SJCRH30 (cell line): Measurements from ENCODE around the gene ZYG11A. TPM values are rescaled to one million over a fixed set of nuclear protein-coding genes. Genes with fewer than 3 reads are reported as not detected.
"Not testable (repeated sequence)": the region's sequence is repeated elsewhere in the genome, so short reads cannot be mapped to it uniquely, and the experiment has no call there.

Experiments
- DNase-seq, 2 experiments: peaks; one replicate each; pipeline ENCODE4 v3.0.0-alpha.2; 2015 to 2020
- H3K27ac ChIP-seq: fragments of 250-450 bp; sonication (Bioruptor Pico); 2 replicates; pipeline ENCODE4 v1.5.1; 2020; ENCODE audit warnings: mild to moderate bottlenecking, moderate library complexity
- H3K27me3 ChIP-seq: fragments of 250-450 bp; sonication (Bioruptor Pico); 2 replicates; pipeline ENCODE4 v1.5.1; 2020; ENCODE audit warnings: mild to moderate bottlenecking, moderate library complexity
- H3K36me3 ChIP-seq: fragments of 250-450 bp; sonication (Bioruptor Pico); 2 replicates; pipeline ENCODE4 v1.5.1; 2020; ENCODE audit warnings: mild to moderate bottlenecking, moderate library complexity
- H3K4me1 ChIP-seq: fragments of 250-450 bp; sonication (Bioruptor Pico); 2 replicates; pipeline ENCODE4 v1.5.1; 2020; ENCODE audit warnings: mild to moderate bottlenecking, moderate library complexity
- H3K4me3 ChIP-seq: fragments of 250-450 bp; sonication (Bioruptor Pico); 2 replicates; pipeline ENCODE4 v1.5.1; 2020; ENCODE audit warnings: mild to moderate bottlenecking, moderate library complexity
- H3K9me3 ChIP-seq: fragments of 250-450 bp; sonication (Bioruptor Pico); replicated peaks from 2 replicates; pipeline ENCODE4 v1.5.1; 2020; ENCODE audit warnings: mild to moderate bottlenecking, moderate library complexity
- total RNA-seq: library from RNA; depleted of rRNA; stranded (reverse); fragments of >200 nt; shearing (Covaris generic); gene quantifications from 2 replicates; pipeline ENCODE4 v1.2.3, GENCODE V29; 2014; rRNA removed

The ZYG11A gene
- total RNA-seq = 0.03 and 0.22 TPM in 2 replicates

DNA sequence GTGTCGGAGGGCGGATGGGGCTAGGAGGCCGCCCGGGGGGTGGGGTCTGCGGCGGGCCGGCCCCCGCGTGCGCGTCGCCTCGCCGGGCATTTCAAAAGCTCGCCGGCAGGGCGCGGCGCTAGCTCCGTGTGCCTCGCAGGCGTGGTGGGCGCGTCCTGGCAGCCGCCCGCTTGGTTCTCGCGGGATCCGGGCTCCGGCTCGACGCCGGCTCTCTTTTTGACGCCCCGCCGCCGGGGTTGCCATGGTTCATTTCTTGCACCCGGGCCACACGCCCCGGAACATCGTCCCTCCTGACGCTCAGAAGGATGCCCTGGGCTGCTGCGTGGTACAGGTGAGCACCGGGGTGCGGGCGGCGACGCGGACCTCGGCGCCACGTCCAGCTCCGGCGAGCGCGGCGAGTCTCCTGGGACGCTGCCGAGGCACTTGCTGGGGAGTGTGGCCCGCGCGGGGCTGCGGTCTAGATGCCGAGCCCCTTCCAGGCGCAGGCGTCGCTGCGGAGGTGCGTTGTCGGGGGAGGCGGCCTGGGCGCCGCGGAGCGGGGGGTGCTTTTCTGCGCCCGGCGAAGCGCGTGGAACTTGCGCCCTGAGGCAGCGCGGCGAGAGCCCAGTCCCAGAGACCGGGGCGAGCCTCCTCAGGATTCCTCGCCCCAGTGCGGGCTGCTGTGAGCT, at the start of gene ZYG11A:
TSS of gene ZYG11A (plus strand) at position 118 of the 668 bp plus-strand sequence. CDS start at position 242, 124 bp downstream.
- H3K27me3 ChIP-seq = no peaks in the 10 kb centered on the region
- no peaks in the 10 kb centered on the region for H3K9me3 ChIP-seq
- peak in 1 of 2 experiments; percentile 9 for DNase-seq
- no peaks in the 10 kb centered on the region for H3K36me3 ChIP-seq
- H3K27ac ChIP-seq = no peak within 1 kb of the TSS
- no peak within 1 kb of the TSS for H3K4me3 ChIP-seq
- no peaks in the 10 kb centered on the region for H3K4me1 ChIP-seq

DNA sequence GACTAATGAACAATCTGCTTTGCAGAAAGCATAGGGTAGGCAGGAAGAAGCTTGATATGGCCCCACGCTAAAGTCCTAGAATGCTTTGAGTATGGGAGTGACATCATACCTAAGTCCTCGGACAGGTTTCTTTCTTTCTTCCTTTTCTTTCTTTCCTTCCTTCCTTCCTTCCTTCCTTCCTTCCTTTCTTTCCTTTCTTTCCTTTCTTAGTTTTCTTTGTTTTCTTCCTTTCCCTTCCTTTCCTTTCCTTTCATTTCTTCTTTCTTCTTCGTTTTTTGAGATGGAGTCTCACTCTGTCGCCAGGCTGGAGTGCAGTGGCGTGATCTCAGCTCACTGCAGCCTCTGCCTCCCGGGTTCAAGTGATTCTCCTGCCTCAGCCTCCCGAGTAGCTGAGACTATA, 48.8 kb upstream of the ZYG11A start:
- H3K27me3 ChIP-seq, DNase-seq, H3K27ac ChIP-seq, H3K4me1 ChIP-seq, H3K9me3 ChIP-seq, H3K4me3 ChIP-seq: not testable (repeated sequence)
- peaks cover 16% of the 10 kb centered on the region; the same call in 1 of the 2 replicates for H3K36me3 ChIP-seq

DNA sequence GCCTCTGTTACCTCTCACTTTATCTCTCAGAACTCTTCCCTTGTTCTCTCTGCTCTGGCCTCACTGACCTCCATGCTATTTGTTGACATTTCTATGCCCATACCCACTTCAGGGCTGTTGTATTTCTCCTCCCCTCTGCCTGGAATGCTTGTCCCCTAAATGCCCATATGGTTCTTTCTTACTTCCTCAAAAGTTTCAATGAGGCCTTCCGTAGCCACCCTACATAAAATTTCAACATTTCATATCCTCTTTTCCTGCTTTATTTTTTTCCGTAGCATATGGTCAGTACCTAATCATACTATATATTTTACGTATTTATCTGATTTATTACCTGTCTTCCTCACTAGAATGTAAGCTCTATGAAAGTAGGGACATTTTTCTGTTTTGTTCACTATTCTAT, 47.1 kb upstream of the ZYG11A start:
- Histone ChIP-seq H3K4me3 (no peak overlapping the region), H3K36me3 (peaks cover 13% of the 10 kb centered on the region; the same call in 1 of the 2 replicates), H3K9me3 (no peaks in the 10 kb centered on the region), H3K4me1 (no peaks in the 10 kb centered on the region), H3K27ac (no peak overlapping the region), H3K27me3 (no peaks in the 10 kb centered on the region)
- no peak for DNase-seq

GRCh38 chr1:52798331-52798730, 44.2 kb upstream of the ZYG11A start:
- no peak for DNase-seq
- Histone ChIP-seq H3K36me3 (peaks cover 17% of the 10 kb centered on the region; the same call in 1 of the 2 replicates), H3K9me3 (no peaks in the 10 kb centered on the region), H3K27me3 (no peaks in the 10 kb centered on the region), H3K4me3 (no peak overlapping the region), H3K4me1 (no peaks in the 10 kb centered on the region), H3K27ac (no peak overlapping the region)

DNA sequence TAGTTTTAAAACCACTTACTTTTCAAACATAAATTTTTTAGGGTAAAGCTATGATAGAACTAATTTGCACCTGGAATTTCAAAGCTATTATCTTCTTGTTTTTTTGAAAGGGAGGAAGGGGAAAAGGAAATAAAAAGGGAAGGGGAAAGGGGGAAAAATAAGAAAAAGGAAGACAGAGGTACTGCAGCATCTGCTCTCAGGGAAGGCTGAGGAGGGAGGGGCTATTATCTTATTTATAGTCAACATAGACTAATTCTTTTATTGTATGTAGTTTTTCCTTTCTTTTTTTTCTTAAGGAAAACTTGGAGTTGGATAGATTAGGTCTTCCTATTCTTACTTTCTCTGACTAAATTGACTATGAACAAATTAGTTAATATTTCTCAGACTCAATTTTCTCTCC, 41.5 kb upstream of the ZYG11A start:
- no peak overlapping the region for H3K27ac ChIP-seq
- no peaks in the 10 kb centered on the region for H3K27me3 ChIP-seq
- H3K4me1 ChIP-seq = no peaks in the 10 kb centered on the region
- H3K36me3 ChIP-seq = peaks cover 21% of the 10 kb centered on the region
- no peaks in the 10 kb centered on the region for H3K9me3 ChIP-seq
- no peak for DNase-seq
- no peak overlapping the region for H3K4me3 ChIP-seq

DNA sequence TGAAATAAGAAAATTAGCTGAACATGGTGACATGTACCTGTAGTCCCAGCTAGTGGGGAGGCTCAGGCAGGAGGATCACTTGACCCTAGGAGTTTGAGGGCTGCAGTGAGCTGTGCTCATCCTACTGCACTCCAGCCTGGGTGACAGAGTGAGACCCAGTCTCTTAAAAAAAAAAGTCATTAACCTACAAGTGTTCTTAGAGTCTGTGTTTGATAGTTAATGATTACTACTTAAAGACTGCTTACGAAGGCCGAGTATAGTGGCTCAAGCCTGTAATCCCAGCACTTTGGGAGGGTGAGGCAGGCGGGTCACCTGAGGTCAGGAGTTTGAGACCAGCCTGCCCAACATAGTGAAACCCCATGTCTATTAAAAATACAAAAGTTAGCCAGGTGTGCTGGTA, 38.5 kb upstream of the ZYG11A start:
- not testable (repeated sequence) for H3K27ac ChIP-seq, H3K27me3 ChIP-seq
- H3K36me3 ChIP-seq = peaks cover 16% of the 10 kb centered on the region

DNA sequence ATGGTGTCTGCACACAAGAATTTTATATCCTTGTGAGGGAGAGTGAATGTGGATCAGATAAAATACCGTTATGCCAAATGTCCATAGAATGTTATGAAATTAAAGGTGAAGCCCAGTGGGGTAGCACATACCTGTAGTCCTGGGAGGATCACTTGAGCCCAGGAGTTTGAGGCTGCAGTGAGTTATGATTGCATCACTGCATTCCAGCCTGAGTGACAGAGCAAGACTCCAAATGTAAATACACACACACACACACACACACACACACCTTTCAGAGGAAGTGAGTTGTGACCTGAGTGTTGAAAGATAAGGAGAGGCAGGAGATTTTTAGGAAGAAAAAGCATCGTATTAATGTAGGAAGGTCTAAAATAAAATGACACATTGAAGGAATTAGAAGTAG, 28.1 kb upstream of the ZYG11A start:
- Histone ChIP-seq H3K36me3 (peaks cover 33% of the 10 kb centered on the region), H3K4me1 (no peaks in the 10 kb centered on the region), H3K27ac (no peak overlapping the region), H3K27me3 (no peaks in the 10 kb centered on the region), H3K4me3 (no peak overlapping the region), H3K9me3 (no peaks in the 10 kb centered on the region; the same call in 1 of the 2 replicates)
- no peak for DNase-seq

More for the DNA sequence above, 38.5 kb upstream of the ZYG11A start:
- H3K9me3 ChIP-seq, DNase-seq, H3K4me1 ChIP-seq, H3K4me3 ChIP-seq: not testable (repeated sequence)

- H3K9me3 ChIP-seq, H3K27ac ChIP-seq, H3K27me3 ChIP-seq, DNase-seq, H3K4me1 ChIP-seq, H3K36me3 ChIP-seq, H3K4me3 ChIP-seq: not testable (repeated sequence)
Measured at GRCh38 chr1:52820830-52821229, 21.7 kb upstream of the ZYG11A start.

DNA sequence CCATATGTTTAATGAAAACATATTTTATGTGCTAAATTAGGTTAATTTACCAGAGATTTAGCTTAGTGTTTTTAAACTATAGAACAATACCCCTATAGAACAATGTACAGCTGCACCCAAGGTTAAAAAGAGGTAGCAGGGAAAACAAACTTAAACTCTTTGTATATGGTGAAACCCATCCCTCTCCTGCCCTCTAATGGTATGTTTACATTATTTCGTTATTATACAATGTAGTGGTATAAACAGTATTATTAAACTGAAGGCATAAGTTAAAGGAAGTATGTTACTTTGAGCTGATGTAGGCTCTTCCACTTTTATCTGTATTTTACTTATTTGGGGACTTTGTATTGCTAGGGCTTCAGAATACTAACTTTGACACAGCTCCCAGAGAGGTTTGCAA, 16.7 kb upstream of the ZYG11A start:
- Histone ChIP-seq H3K27me3 (no peaks in the 10 kb centered on the region), H3K36me3 (peaks cover 6% of the 10 kb centered on the region; the same call in 1 of the 2 replicates)
- peak in 1 of 2 experiments; percentile 20 for DNase-seq

DNA sequence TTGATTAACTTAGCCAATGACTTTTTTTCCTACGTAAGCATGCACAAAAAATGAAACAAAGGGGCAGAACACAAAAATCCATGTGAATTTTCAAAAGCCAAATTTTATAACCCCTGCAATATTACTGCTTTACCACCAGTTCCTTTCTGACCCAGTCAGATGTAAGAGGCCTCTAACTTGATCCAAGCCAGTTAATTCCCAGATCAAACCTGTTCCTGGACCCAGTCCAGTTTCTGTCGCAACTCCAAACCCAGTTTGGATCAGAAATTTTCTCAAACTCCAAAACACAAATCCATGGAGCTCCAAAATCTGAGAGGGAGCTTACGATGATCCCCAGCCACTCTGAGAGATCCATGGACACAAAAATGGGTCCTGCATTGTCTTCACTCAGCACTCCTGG, 7.8 kb upstream of the ZYG11A start:
- Histone ChIP-seq H3K27me3 (no peaks in the 10 kb centered on the region), H3K27ac (no peak overlapping the region), H3K4me1 (no peaks in the 10 kb centered on the region), H3K9me3 (no peaks in the 10 kb centered on the region), H3K36me3 (no peaks in the 10 kb centered on the region), H3K4me3 (no peak overlapping the region)
- no peak for DNase-seq

More for the DNA sequence above, 16.7 kb upstream of the ZYG11A start:
- Histone ChIP-seq H3K27ac (no peak overlapping the region), H3K9me3 (no peaks in the 10 kb centered on the region), H3K4me1 (no peaks in the 10 kb centered on the region), H3K4me3 (no peak overlapping the region)

GRCh38 chr1:52836035-52836434, 6.5 kb upstream of the ZYG11A start:
- H3K27me3 ChIP-seq = no peaks in the 10 kb centered on the region
- no peaks in the 10 kb centered on the region for H3K36me3 ChIP-seq
- H3K4me1 ChIP-seq = no peaks in the 10 kb centered on the region
- no peaks in the 10 kb centered on the region for H3K9me3 ChIP-seq
- no peak for DNase-seq
- H3K4me3 ChIP-seq = no peak overlapping the region
- no peak overlapping the region for H3K27ac ChIP-seq

DNA sequence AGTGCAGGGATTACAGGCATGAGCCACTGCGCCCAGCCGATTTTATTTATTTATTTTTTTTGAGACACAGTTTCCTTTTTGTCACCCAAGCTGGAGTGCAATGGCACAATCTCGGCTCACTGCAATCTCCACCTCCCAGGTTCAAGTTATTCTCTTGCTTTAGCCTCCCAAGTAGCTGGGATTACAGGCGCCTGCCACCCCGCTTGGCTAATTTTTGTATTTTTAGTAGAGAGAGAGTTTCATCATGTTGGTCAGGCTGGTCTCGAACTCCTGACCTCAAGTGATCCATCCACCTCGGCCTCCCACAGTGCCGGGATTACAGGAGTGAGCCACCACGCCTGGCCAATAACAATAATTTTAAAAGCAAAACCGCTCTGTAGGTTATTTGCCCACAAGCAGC, 3.4 kb upstream of the ZYG11A start:
- not testable (repeated sequence) for H3K27ac ChIP-seq, DNase-seq, H3K9me3 ChIP-seq

GRCh38 chr1:52845119-52845518, 2.6 kb downstream of the ZYG11A start:
- not testable (repeated sequence) for H3K9me3 ChIP-seq, DNase-seq, H3K27ac ChIP-seq, H3K4me3 ChIP-seq, H3K4me1 ChIP-seq, H3K27me3 ChIP-seq, H3K36me3 ChIP-seq

More for the DNA sequence above, 3.4 kb upstream of the ZYG11A start:
- H3K27me3 ChIP-seq, H3K4me1 ChIP-seq, H3K36me3 ChIP-seq, H3K4me3 ChIP-seq: not testable (repeated sequence)

DNA sequence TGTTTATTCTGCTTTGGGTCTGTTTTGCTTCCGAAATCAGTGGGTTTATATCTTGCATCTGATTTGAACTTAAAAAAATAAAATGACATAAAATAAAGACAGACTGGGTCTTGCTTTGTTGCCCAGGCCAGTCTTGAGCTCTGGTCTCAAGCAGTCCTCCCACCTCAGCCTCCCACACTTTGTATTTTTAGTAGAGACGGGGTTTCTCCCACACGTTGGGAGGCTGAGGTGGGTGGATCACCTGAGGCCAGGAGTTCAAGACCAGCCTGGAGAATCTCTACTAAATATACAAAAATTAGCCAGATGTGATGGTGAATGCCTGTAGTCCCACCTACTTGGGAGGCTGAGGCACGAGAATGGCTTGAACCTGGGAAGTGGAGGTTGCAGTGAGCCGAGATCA, 5.9 kb downstream of the ZYG11A start:
- H3K4me3 ChIP-seq = no peak overlapping the region
- no peaks in the 10 kb centered on the region for H3K9me3 ChIP-seq
- H3K4me1 ChIP-seq = no peaks in the 10 kb centered on the region
- 0 out of 2 replicates have a peak, but pooled peaks cover 2% of the 10 kb centered on the region for H3K27me3 ChIP-seq
- no peak overlapping the region for H3K27ac ChIP-seq
- DNase-seq = no peak
- no peaks in the 10 kb centered on the region for H3K36me3 ChIP-seq

DNA sequence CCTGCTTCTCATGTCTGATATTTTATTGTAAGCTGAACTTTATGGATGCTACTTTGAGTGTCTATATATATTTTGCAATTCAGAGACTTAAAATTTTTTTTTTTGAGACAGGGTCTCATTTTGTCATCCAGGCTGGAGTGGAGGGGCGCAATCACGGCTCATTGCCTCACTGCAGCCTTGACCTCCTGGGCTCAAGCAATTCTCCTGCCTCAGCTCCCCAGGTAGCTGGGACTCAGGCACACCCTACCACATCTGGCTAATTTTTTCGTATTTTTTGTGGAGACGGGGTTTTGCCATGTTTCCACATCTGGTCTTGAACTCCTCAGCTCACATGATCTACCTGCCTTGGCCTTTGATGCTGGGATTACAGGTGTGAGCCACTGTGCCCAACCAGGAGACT, 8.4 kb downstream of the ZYG11A start:
- no peak overlapping the region for H3K4me3 ChIP-seq
- H3K4me1 ChIP-seq = no peaks in the 10 kb centered on the region
- no peaks in the 10 kb centered on the region for H3K36me3 ChIP-seq
- H3K27me3 ChIP-seq = 0 out of 2 replicates have a peak, but pooled peaks cover 2% of the 10 kb centered on the region
- no peak overlapping the region for H3K27ac ChIP-seq
- 0 out of 2 replicates have a peak, but pooled peaks cover 3% of the 10 kb centered on the region for H3K9me3 ChIP-seq
- DNase-seq = no peak

DNA sequence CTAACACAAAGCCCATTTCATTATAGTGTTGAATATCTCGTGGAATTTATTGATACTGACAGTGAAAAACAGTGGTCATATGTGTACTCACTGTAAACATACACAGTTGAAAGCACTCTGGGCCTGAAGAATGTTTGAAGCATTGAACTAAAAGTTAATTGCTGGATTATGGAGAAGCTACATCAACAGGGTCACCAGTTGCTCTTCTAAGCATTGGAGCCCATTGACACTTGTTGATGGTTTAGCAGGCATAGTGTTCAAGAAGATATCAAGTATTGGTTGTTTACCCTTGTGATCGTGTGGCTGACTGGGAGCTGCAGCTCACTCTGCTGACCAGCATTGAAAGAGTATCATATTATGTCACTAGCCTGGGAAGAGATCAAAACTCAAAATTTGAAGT, 10.3 kb downstream of the ZYG11A start:
- Histone ChIP-seq H3K36me3 (no peaks in the 10 kb centered on the region), H3K9me3 (0 out of 2 replicates have a peak, but pooled peaks cover 3% of the 10 kb centered on the region), H3K4me3 (no peak overlapping the region), H3K4me1 (no peaks in the 10 kb centered on the region), H3K27me3 (0 out of 2 replicates have a peak, but pooled peaks cover 2% of the 10 kb centered on the region), H3K27ac (no peak overlapping the region)
- DNase-seq = no peak
